MCF 10A (cell line): ENCODE measurements around the gene NDUFA7. TPM values are rescaled to one million over a fixed set of nuclear protein-coding genes. Genes with fewer than 3 reads are reported as not detected.

Source experiments
- BruUV-seq: library from RNA; stranded (reverse); fragments of 400-500 nt; replicated peaks from 2 replicates; lab custom pipeline; 2021; lab: Mats Ljungman, UMichigan
- CTCF ChIA-PET: fragments of 300-600 bp; sonication (Branson Sonifier 250); formaldehyde crosslinking; extraction: SDS; loops from one replicate; lab custom pipeline; 2021; ENCODE audit warnings: antibody characterized with exemption, inconsistent platforms; lab: Yijun Ruan, JAX
- POLR2A ChIA-PET: fragments of 300-600, 350-650 bp; sonication (Branson Sonifier 250); formaldehyde crosslinking; extraction: SDS; loops from one replicate; lab custom pipeline; 2020; ENCODE audit warnings: antibody characterized with exemption, inconsistent platforms; lab: Yijun Ruan, JAX
- DNase-seq: peaks from one replicate; pipeline ENCODE4 v3.0.0-alpha.2; 2018; ENCODE audit not compliant: unreplicated experiment
- H3K27ac Mint-ChIP-seq: one replicate; pipeline ENCODE4 v1.8.0; 2022; ENCODE audit warnings: mild to moderate bottlenecking, low read depth, mixed read lengths; ENCODE audit not compliant: unreplicated experiment
- H3K27me3 Mint-ChIP-seq: one replicate; pipeline ENCODE4 v1.8.0; 2022; ENCODE audit warnings: mixed read lengths; ENCODE audit not compliant: insufficient read depth, unreplicated experiment
- H3K36me3 Mint-ChIP-seq: one replicate; pipeline ENCODE4 v1.8.0; 2022; ENCODE audit warnings: mild to moderate bottlenecking, moderate library complexity, mixed read lengths; ENCODE audit not compliant: insufficient read depth, unreplicated experiment
- H3K4me1 Mint-ChIP-seq: one replicate; pipeline ENCODE4 v1.8.0; 2022; ENCODE audit warnings: mixed read lengths; ENCODE audit not compliant: insufficient read depth, unreplicated experiment
- H3K4me3 Mint-ChIP-seq: one replicate; pipeline ENCODE4 v1.8.0; 2022; ENCODE audit warnings: mild to moderate bottlenecking, moderate library complexity, mixed read lengths; ENCODE audit not compliant: unreplicated experiment
- H3K9me3 Mint-ChIP-seq: one replicate; pipeline ENCODE4 v1.8.0; 2022; ENCODE audit warnings: mixed read lengths; ENCODE audit not compliant: unreplicated experiment
- CTCF ChIP-seq: fragments of 200-600 bp; IDR thresholded peaks from one replicate; pipeline ENCODE4 v1.8.0; 2022; ENCODE audit warnings: antibody characterized with exemption, mild to moderate bottlenecking; ENCODE audit not compliant: unreplicated experiment
- intact Hi-C: fragments of 100-400 bp; cut with micrococcal nuclease; formaldehyde crosslinking; loops from 2 replicates; pipeline ENCODE4 v1.14.1; 2022
- total RNA-seq: library from RNA; stranded (reverse); gene quantifications from 2 replicates; pipeline ENCODE4 v1.2.3, GENCODE V29; 2022

The NDUFA7 gene
- total RNA-seq, 1 experiment from 2014 or later: 91.8 TPM

- H3K27ac Mint-ChIP-seq: no peak overlapping the region
- no peaks in the 10 kb centered on the region for H3K9me3 Mint-ChIP-seq
- DNase-seq: no peak
- no peak for TF ChIP-seq CTCF
- H3K36me3 Mint-ChIP-seq: peaks cover 9% of the 10 kb centered on the region
- CTCF ChIA-PET: no interaction called here
- POLR2A ChIA-PET: interaction anchor here (1.4 kb wide), 1 partner anchor 9 kb away, joined by 6 read pairs; the partner anchor contains the start of genes NDUFA7 and RPS28
- intact Hi-C loops: no loop called here
- no TSS peak for BruUV-seq
- H3K27me3 Mint-ChIP-seq: no peaks in the 10 kb centered on the region
- H3K4me1 Mint-ChIP-seq: no peaks in the 10 kb centered on the region
- H3K4me3 Mint-ChIP-seq: no peak overlapping the region
Measured at GRCh38 chr19:8329996-8330395, 8.8 kb upstream of the NDUFA7 start.

GRCh38 chr19:8325454-8325853 is 4.3 kb upstream of the NDUFA7 start:
- Mint-ChIP-seq H3K36me3 (peaks cover 51% of the 10 kb centered on the region), H3K4me1 (no peaks in the 10 kb centered on the region), H3K9me3 (no peaks in the 10 kb centered on the region), H3K27ac (no peak overlapping the region), H3K27me3 (no peaks in the 10 kb centered on the region), H3K4me3 (no peak overlapping the region)
- POLR2A ChIA-PET: interaction anchor here (6.7 kb wide), 1 partner anchor 10 kb away, joined by 70 read pairs; no protein-coding TSS in a partner anchor
- CTCF ChIA-PET: interaction anchor here (0.6 to 0.8 kb wide), 2 partner anchors 8 to 252 kb away, joined by 6 read pairs; no protein-coding TSS in a partner anchor
- no peak for TF ChIP-seq CTCF
- DNase-seq: no peak
- no TSS peak for BruUV-seq
- intact Hi-C loops: no loop called here

- CTCF ChIA-PET: interaction anchor here (0.6 to 1.9 kb wide), 6 partner anchors 9 to 467 kb away, joined by 3 to 11 read pairs (median 3); no protein-coding TSS in a partner anchor
- H3K27ac Mint-ChIP-seq: no peak overlapping the region
- H3K4me1 Mint-ChIP-seq: peaks cover 5% of the 10 kb centered on the region
- H3K9me3 Mint-ChIP-seq: no peaks in the 10 kb centered on the region
- H3K4me3 Mint-ChIP-seq: no peak overlapping the region
- no TSS peak for BruUV-seq
- intact Hi-C loops: no loop called here
- POLR2A ChIA-PET: interaction anchor here (0.6 to 6.7 kb wide), 2 partner anchors 11 to 472 kb away, joined by 3 to 70 read pairs; no protein-coding TSS in a partner anchor
- peak; percentile 58 for DNase-seq
- H3K36me3 Mint-ChIP-seq: peaks cover 58% of the 10 kb centered on the region
- H3K27me3 Mint-ChIP-seq: no peaks in the 10 kb centered on the region
- TF ChIP-seq CTCF: no peak
Measured at GRCh38 chr19:8324186-8325050, 3.2 kb upstream of the NDUFA7 start.

GRCh38 chr19:8323781-8324185 is 2.6 kb upstream of the NDUFA7 start:
- POLR2A ChIA-PET: interaction anchor here (0.6 to 6.7 kb wide), 3 partner anchors 11 to 471 kb away, joined by 3 to 70 read pairs (median 20); partner anchors contain the start of gene HNRNPM
- CTCF ChIA-PET: interaction anchor here (0.6 to 1.9 kb wide), 6 partner anchors 11 to 1946 kb away, joined by 3 to 11 read pairs (median 3); no protein-coding TSS in a partner anchor
- H3K27ac Mint-ChIP-seq: no peak overlapping the region
- intact Hi-C loops: no loop called here
- no peaks in the 10 kb centered on the region for H3K9me3 Mint-ChIP-seq
- DNase-seq: no peak
- H3K36me3 Mint-ChIP-seq: peaks cover 58% of the 10 kb centered on the region
- H3K27me3 Mint-ChIP-seq: no peaks in the 10 kb centered on the region
- BruUV-seq: no TSS peak
- H3K4me3 Mint-ChIP-seq: no peak overlapping the region
- peaks cover 7% of the 10 kb centered on the region for H3K4me1 Mint-ChIP-seq
- no peak for TF ChIP-seq CTCF
